CD14-positive monocyte (primary cell): ENCODE measurements around the gene ANO2. TPM values are rescaled to one million over a fixed set of nuclear protein-coding genes. Genes with fewer than 3 reads are reported as not detected.

Source experiments
- DNase-seq, 3 donors: peaks; one replicate each; pipeline ENCODE4 v3.0.0-alpha.2; 2011 to 2022
- H2AFZ ChIP-seq: 2 replicates; pipeline ENCODE4 v1.6.0; 2012; ENCODE audit warnings: mild to moderate bottlenecking, low read depth, low read length, inconsistent platforms; ENCODE audit not compliant: insufficient read depth, poor library complexity, severe bottlenecking
- H3K27ac ChIP-seq, 2 donors: 1 replicate in 1 of 2; 2 replicates in 1 of 2; pipeline ENCODE4 v1.5.1; 2012 to 2013; ENCODE audit warnings: low read length in 2 of 2, control low read depth in 1 of 2, inconsistent platforms in 1 of 2, low read depth in 1 of 2, mild to moderate bottlenecking in 1 of 2
- H3K27me3 ChIP-seq, 2 donors: one replicate each; pipeline versions ENCODE4 v1.6.0 to v1.6.1; 2011 to 2013; ENCODE audit warnings: low read length in 2 of 2; ENCODE audit not compliant: control insufficient read depth in 2 of 2, insufficient read depth in 2 of 2
- H3K36me3 ChIP-seq, 2 donors: replicated peaks in 1 of 2; 1 replicate in 1 of 2; 2 replicates in 1 of 2; pipeline versions ENCODE4 v1.5.1 to v1.6.1; 2012 to 2013; ENCODE audit warnings: low read length in 2 of 2, control low read depth in 1 of 2, inconsistent platforms in 1 of 2, mild to moderate bottlenecking in 1 of 2; ENCODE audit not compliant: insufficient read depth in 2 of 2, control insufficient read depth in 1 of 2
- H3K4me1 ChIP-seq, 2 donors: 1 replicate in 1 of 2; 2 replicates in 1 of 2; pipeline versions ENCODE4 v1.5.1 to v1.6.1; 2012 to 2013; ENCODE audit warnings: low read length in 2 of 2, control low read depth in 1 of 2, inconsistent platforms in 1 of 2, mild to moderate bottlenecking in 1 of 2, moderate library complexity in 1 of 2; ENCODE audit not compliant: insufficient read depth in 2 of 2, control insufficient read depth in 1 of 2
- H3K4me2 ChIP-seq: replicated peaks from 2 replicates; pipeline ENCODE3; 2012; ENCODE audit warnings: low read length, moderate library complexity, mild to moderate bottlenecking; ENCODE audit not compliant: poor library complexity, severe bottlenecking; ENCODE audit errors: extremely low read depth
- H3K4me3 ChIP-seq, 3 experiments: fragments of 200-600 bp in 1 of 3; sonication (generic) in 1 of 3; replicated peaks in 1 of 3; 1 replicate in 2 of 3; 2 replicates in 1 of 3; pipeline ENCODE4 v1.5.1; 2011 to 2013; ENCODE audit warnings: low read length in 3 of 3, mild to moderate bottlenecking in 3 of 3, control low read depth in 2 of 3, low read depth in 2 of 3, inconsistent platforms in 1 of 3, moderate library complexity in 1 of 3
- H3K79me2 ChIP-seq: 2 replicates; pipeline ENCODE4 v1.6.0; 2012; ENCODE audit warnings: mild to moderate bottlenecking, control low read depth, inconsistent platforms, low read length, moderate library complexity; ENCODE audit not compliant: insufficient read depth
- H3K9ac ChIP-seq: 2 replicates; pipeline ENCODE4 v1.6.0; 2017; ENCODE audit warnings: low read length, mild to moderate bottlenecking; ENCODE audit not compliant: insufficient read depth, poor library complexity, severe bottlenecking
- H3K9me3 ChIP-seq, 2 donors: replicated peaks in 1 of 2; 1 replicate in 1 of 2; 2 replicates in 1 of 2; pipeline versions ENCODE4 v1.5.1 to v1.6.1; 2012 to 2013; ENCODE audit warnings: low read length in 2 of 2, control low read depth in 1 of 2; ENCODE audit not compliant: control insufficient read depth in 1 of 2, insufficient read depth in 1 of 2
- H4K20me1 ChIP-seq: 2 replicates; pipeline ENCODE4 v1.6.0; 2012; ENCODE audit warnings: mild to moderate bottlenecking, low read length, control low read depth, moderate library complexity; ENCODE audit not compliant: insufficient read depth
- H3K27ac Mint-ChIP-seq, 7 donors: one replicate each; pipeline ENCODE4 v1.8.0; 2020; ENCODE audit warnings: mild to moderate bottlenecking in 7 of 7, mixed read lengths in 7 of 7, moderate library complexity in 6 of 7, inconsistent platforms in 2 of 7
- H3K27me3 Mint-ChIP-seq, 3 donors: one replicate each; pipeline ENCODE4 v1.8.0; 2021 to 2022; ENCODE audit warnings: low read depth in 3 of 3, mild to moderate bottlenecking in 3 of 3, mixed read lengths in 3 of 3, moderate library complexity in 3 of 3, inconsistent platforms in 1 of 3
- H3K36me3 Mint-ChIP-seq, 2 donors: one replicate each; pipeline ENCODE4 v1.8.0; 2020; ENCODE audit warnings: mixed read lengths in 2 of 2, inconsistent platforms in 1 of 2, mild to moderate bottlenecking in 1 of 2
- H3K4me1 Mint-ChIP-seq: one replicate; pipeline ENCODE4 v1.8.0; 2020; ENCODE audit warnings: mild to moderate bottlenecking, mixed read lengths
- H3K4me3 Mint-ChIP-seq, 2 donors: one replicate each; pipeline ENCODE4 v1.8.0; 2020; ENCODE audit warnings: mild to moderate bottlenecking in 2 of 2, mixed read lengths in 2 of 2, moderate library complexity in 1 of 2
- H3K9me3 Mint-ChIP-seq, 7 donors: one replicate each; pipeline ENCODE4 v1.8.0; 2020 to 2022; ENCODE audit warnings: mixed read lengths in 7 of 7, mild to moderate bottlenecking in 6 of 7, moderate library complexity in 6 of 7, inconsistent platforms in 2 of 7
- WGBS: methylation state at CpG from one replicate; pipeline ENCODE4 v1.1.5; 2013; ENCODE audit warnings: missing lambda C conversion rate; ENCODE audit not compliant: insufficient coverage; 5-methylcytosine and 5-hydroxymethylcytosine counted together
- intact Hi-C, 2 donors: fragments of 100-400 bp; cut with micrococcal nuclease; formaldehyde crosslinking; loops; one replicate each; pipeline versions ENCODE4 v1.15.0 to v1.15.1; 2023
- polyA plus RNA-seq, 3 donors: library from polyadenylated mRNA; depleted of rRNA in 1 of 3; unstranded in 2 of 3; stranded (reverse) in 1 of 3; fragments of 300-500 nt in 2 of 3; fragments of >200 nt in 1 of 3; fragmentation: Illumina TruSeq in 2 of 3; gene quantifications; 1 replicate in 2 of 3; 2 replicates in 1 of 3; pipeline ENCODE4 v1.2.3, GENCODE V29; 2012 to 2021
- TF ChIP-seq, protein P1 (sequence below): fragments of 200-600 bp; IDR thresholded peaks from one replicate; pipeline ENCODE4 v1.8.0; 2022; ENCODE audit warnings: antibody characterized with exemption, mild to moderate bottlenecking

The ANO2 gene
- polyA plus RNA-seq, 3 donors = not detected

- Mint-ChIP-seq H3K27ac (no peak overlapping the region), H3K36me3 (no peaks in the 10 kb centered on the region), H3K27me3 (peaks cover 0 to 6% (median 0%) of the 10 kb centered on the region in 3 donors), H3K9me3 (peaks cover 0 to 2% (median 0%) of the 10 kb centered on the region in 7 donors), H3K4me3 (no peak overlapping the region), H3K4me1 (no peaks in the 10 kb centered on the region)
- no peaks in the 10 kb centered on the region for H3K27me3 ChIP-seq
- no peaks in the 10 kb centered on the region for H3K9me3 ChIP-seq
- no peaks in the 10 kb centered on the region for H3K36me3 ChIP-seq
- H3K4me1 ChIP-seq = no peaks in the 10 kb centered on the region
- H3K79me2 ChIP-seq = no peaks in the 10 kb centered on the region
- intact Hi-C loops = no loop called here
- no peak overlapping the region for H3K4me3 ChIP-seq
- WGBS = 96% methylated on average over 8 of the region's 9 CpGs
- no peak overlapping the region for H3K9ac ChIP-seq
- DNase-seq = no peak
- H2AFZ ChIP-seq = no peak overlapping the region
- H3K27ac ChIP-seq = no peak overlapping the region
- TF ChIP-seq, protein P1, sequence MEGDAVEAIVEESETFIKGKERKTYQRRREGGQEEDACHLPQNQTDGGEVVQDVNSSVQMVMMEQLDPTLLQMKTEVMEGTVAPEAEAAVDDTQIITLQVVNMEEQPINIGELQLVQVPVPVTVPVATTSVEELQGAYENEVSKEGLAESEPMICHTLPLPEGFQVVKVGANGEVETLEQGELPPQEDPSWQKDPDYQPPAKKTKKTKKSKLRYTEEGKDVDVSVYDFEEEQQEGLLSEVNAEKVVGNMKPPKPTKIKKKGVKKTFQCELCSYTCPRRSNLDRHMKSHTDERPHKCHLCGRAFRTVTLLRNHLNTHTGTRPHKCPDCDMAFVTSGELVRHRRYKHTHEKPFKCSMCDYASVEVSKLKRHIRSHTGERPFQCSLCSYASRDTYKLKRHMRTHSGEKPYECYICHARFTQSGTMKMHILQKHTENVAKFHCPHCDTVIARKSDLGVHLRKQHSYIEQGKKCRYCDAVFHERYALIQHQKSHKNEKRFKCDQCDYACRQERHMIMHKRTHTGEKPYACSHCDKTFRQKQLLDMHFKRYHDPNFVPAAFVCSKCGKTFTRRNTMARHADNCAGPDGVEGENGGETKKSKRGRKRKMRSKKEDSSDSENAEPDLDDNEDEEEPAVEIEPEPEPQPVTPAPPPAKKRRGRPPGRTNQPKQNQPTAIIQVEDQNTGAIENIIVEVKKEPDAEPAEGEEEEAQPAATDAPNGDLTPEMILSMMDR = no peak
- H4K20me1 ChIP-seq = no peaks in the 10 kb centered on the region
- H3K4me2 ChIP-seq = no peak overlapping the region
Measured at GRCh38 chr12:5840944-5841343, 104.1 kb downstream of the ANO2 start.

GRCh38 chr12:5830111-5830510 lies 114.9 kb downstream of the ANO2 start:
- DNase-seq = peak in 1 of 3 donors; percentile 12
- Histone ChIP-seq H3K9ac (no peak overlapping the region), H3K9me3 (no peaks in the 10 kb centered on the region), H3K36me3 (no peaks in the 10 kb centered on the region), H3K4me3 (no peak overlapping the region), H3K4me1 (no peaks in the 10 kb centered on the region), H3K79me2 (no peaks in the 10 kb centered on the region), H4K20me1 (no peaks in the 10 kb centered on the region), H3K27ac (no peak overlapping the region), H2AFZ (no peak overlapping the region), H3K4me2 (no peak overlapping the region), H3K27me3 (no peaks in the 10 kb centered on the region)
- TF ChIP-seq, protein P1 = no peak
- Mint-ChIP-seq H3K4me1 (no peaks in the 10 kb centered on the region), H3K4me3 (no peak overlapping the region), H3K9me3 (peaks cover 0 to 7% (median 0%) of the 10 kb centered on the region in 7 donors), H3K27ac (no peak overlapping the region), H3K27me3 (peaks cover 0 to 7% (median 2%) of the 10 kb centered on the region in 3 donors), H3K36me3 (no peaks in the 10 kb centered on the region)
- WGBS = 83% methylated on average over 2 of the region's 6 CpGs
- intact Hi-C loops = no loop called here
